IMR-90 (cell line): ENCODE data around the gene SEMA6A. TPM values are rescaled to one million over a fixed set of nuclear protein-coding genes. Genes with fewer than 3 reads are reported as not detected.

Source experiments
- ATAC-seq: fragments of 200-7000 bp; cut with Tn5 transposase; 2 replicates; pipeline ENCODE4 v1.9.1; 2020; ENCODE audit warnings: low read depth, mild to moderate bottlenecking, moderate library complexity
- BruUV-seq: library from RNA; stranded (reverse); fragments of 400-500 nt; replicated peaks from 2 replicates; lab custom pipeline; 2021; lab: Mats Ljungman, UMichigan
- CTCF ChIA-PET: fragments of 300-600 bp; formaldehyde crosslinking; extraction: SDS; loops from one replicate; lab custom pipeline; 2021; ENCODE audit warnings: antibody characterized with exemption; lab: Yijun Ruan, JAX
- POLR2A ChIA-PET: fragments of 300-600 bp; sonication (Branson Sonifier 250); formaldehyde crosslinking; loops from one replicate; lab custom pipeline; 2022; ENCODE audit warnings: antibody characterized with exemption; ENCODE audit not compliant: unreplicated experiment; lab: Charles Lee
- DNase-seq: peaks from one replicate; pipeline ENCODE4 v3.0.0; 2013
- H2AFZ ChIP-seq: replicated peaks from 2 replicates; pipeline ENCODE3; 2013; ENCODE audit warnings: low read length, mild to moderate bottlenecking; ENCODE audit not compliant: poor library complexity
- H2AK5ac ChIP-seq: 2 replicates; pipeline ENCODE4 v1.6.1; 2013; ENCODE audit warnings: low read depth, low read length, inconsistent platforms
- H2AK9ac ChIP-seq: replicated peaks from 2 replicates; pipeline ENCODE3; 2013; ENCODE audit warnings: mild to moderate bottlenecking, low read depth, low read length, moderate library complexity; ENCODE audit not compliant: poor library complexity
- H2BK120ac ChIP-seq: 2 replicates; pipeline ENCODE4 v1.6.1; 2013; ENCODE audit warnings: low read depth, low read length, inconsistent platforms
- H2BK15ac ChIP-seq: 3 replicates; pipeline ENCODE4 v1.6.1; 2013; ENCODE audit warnings: low read depth, low read length, inconsistent platforms
- H2BK20ac ChIP-seq: 2 replicates; pipeline ENCODE4 v1.6.1; 2013; ENCODE audit warnings: low read depth, mild to moderate bottlenecking, inconsistent platforms, low read length, moderate library complexity
- H2BK5ac ChIP-seq: 2 replicates; pipeline ENCODE4 v1.6.1; 2013; ENCODE audit warnings: mild to moderate bottlenecking, low read depth, low read length, inconsistent platforms; ENCODE audit not compliant: poor library complexity, severe bottlenecking
- H3K14ac ChIP-seq: replicated peaks from 2 replicates; pipeline ENCODE4 v1.6.1; 2013; ENCODE audit warnings: low read depth, low read length, inconsistent platforms
- H3K18ac ChIP-seq: 2 replicates; pipeline ENCODE4 v1.6.1; 2013; ENCODE audit warnings: low read depth, low read length, control low read depth
- H3K23ac ChIP-seq: 2 replicates; pipeline ENCODE4 v1.6.1; 2013; ENCODE audit warnings: low read depth, low read length, inconsistent platforms
- H3K27ac ChIP-seq: 2 replicates; pipeline ENCODE4 v1.5.1; 2013; ENCODE audit warnings: mild to moderate bottlenecking, control low read depth, low read length; ENCODE audit not compliant: insufficient read depth
- H3K27me3 ChIP-seq: 2 replicates; pipeline ENCODE4 v1.6.1; 2013; ENCODE audit warnings: low read length; ENCODE audit not compliant: control insufficient read depth, insufficient read depth
- H3K36me3 ChIP-seq: 2 replicates; pipeline ENCODE4 v1.6.1; 2013; ENCODE audit warnings: low read length, mixed read lengths; ENCODE audit not compliant: control insufficient read depth, insufficient read depth
- H3K4ac ChIP-seq: 2 replicates; pipeline ENCODE4 v1.6.1; 2013; ENCODE audit warnings: low read depth, low read length, inconsistent platforms
- H3K4me1 ChIP-seq: 2 replicates; pipeline ENCODE4 v1.6.1; 2013; ENCODE audit warnings: low read length, mixed read lengths; ENCODE audit not compliant: control insufficient read depth, insufficient read depth
- H3K4me2 ChIP-seq: 2 replicates; pipeline ENCODE4 v1.6.1; 2013; ENCODE audit warnings: low read depth, mild to moderate bottlenecking, control low read depth, low read length, moderate library complexity
- H3K4me3 ChIP-seq: 2 replicates; pipeline ENCODE4 v1.5.1; 2013; ENCODE audit warnings: low read depth, mild to moderate bottlenecking, control low read depth, low read length, moderate library complexity; ENCODE audit not compliant: insufficient read depth
- H3K56ac ChIP-seq: 2 replicates; pipeline ENCODE4 v1.6.1; 2013; ENCODE audit warnings: low read length, inconsistent platforms; ENCODE audit not compliant: insufficient read depth; ENCODE audit errors: extremely low read depth
- H3K79me1 ChIP-seq, 2 experiments: 2 replicates each; pipeline ENCODE4 v1.6.1; 2013; ENCODE audit warnings: low read length in 2 of 2, inconsistent platforms in 1 of 2, low read depth in 1 of 2
- H3K9ac ChIP-seq: 2 replicates; pipeline ENCODE4 v1.6.1; 2013; ENCODE audit warnings: low read depth, low read length, control low read depth
- H3K9me1 ChIP-seq: 2 replicates; pipeline ENCODE4 v1.6.1; 2013; ENCODE audit warnings: low read length, inconsistent platforms; ENCODE audit not compliant: insufficient read depth
- H3K9me3 ChIP-seq: 2 replicates; pipeline ENCODE4 v1.6.1; 2013; ENCODE audit warnings: low read length; ENCODE audit not compliant: control insufficient read depth, insufficient read depth
- H4K20me1 ChIP-seq: 2 replicates; pipeline ENCODE4 v1.6.1; 2013; ENCODE audit warnings: low read length, inconsistent platforms; ENCODE audit not compliant: insufficient read depth
- H4K5ac ChIP-seq: 2 replicates; pipeline ENCODE4 v1.6.1; 2013; ENCODE audit warnings: mild to moderate bottlenecking, low read depth, low read length, control low read depth
- H4K8ac ChIP-seq, 2 experiments: 2 replicates each; pipeline ENCODE4 v1.6.1; 2013; ENCODE audit warnings: low read depth in 2 of 2, low read length in 2 of 2, control low read depth in 1 of 2, inconsistent platforms in 1 of 2
- H4K91ac ChIP-seq: 2 replicates; pipeline ENCODE4 v1.6.1; 2013; ENCODE audit warnings: low read depth, low read length, inconsistent platforms; ENCODE audit not compliant: insufficient read depth
- CTCF ChIP-seq: conservative IDR thresholded peaks from 2 replicates; pipeline ENCODE4 v1.5.1; 2012; ENCODE audit warnings: mild to moderate bottlenecking, low read depth, low read length, improper control_type of control experiment
- SMC3 ChIP-seq: fragments of 150-350 bp; IDR thresholded peaks from 2 replicates; pipeline ENCODE4 v1.6.1; 2016; ENCODE audit warnings: low read depth, mild to moderate bottlenecking, antibody characterized with exemption, low read length, moderate library complexity
- WGBS, 2 experiments: methylation state at CpG; one replicate each; pipeline versions ENCODE4 v1.1.5 to v1.1.7; 2013; ENCODE audit warnings: missing lambda C conversion rate in 2 of 2; ENCODE audit not compliant: insufficient read length in 1 of 2; ENCODE audit errors: extremely low coverage in 2 of 2; 5-methylcytosine and 5-hydroxymethylcytosine counted together
- dilution Hi-C: fragments of 300-500 bp; cut with HindIII; formaldehyde crosslinking; loops from one replicate; pipeline ENCODE4 v1.14.3; 2018; ENCODE audit warnings: low sequenced_read_pairs; ENCODE audit not compliant: unreplicated experiment
- in situ Hi-C: fragments of 300-500 bp; cut with MboI; formaldehyde crosslinking; loops from 3 replicates; pipeline ENCODE4 v1.14.3; 2019; ENCODE audit warnings: low sequenced_read_pairs, inconsistent platforms, mixed read lengths
- intact Hi-C: fragments of 100-400 bp; cut with micrococcal nuclease; formaldehyde crosslinking; loops from 2 replicates; pipeline ENCODE4 v1.10.0; 2022
- polyA plus RNA-seq, 3 experiments: library from polyadenylated mRNA; depleted of rRNA; stranded (reverse); fragments of >200 nt; gene quantifications; 2 replicates each; pipeline ENCODE4 v1.2.3, GENCODE V29; 2012; ENCODE audit warnings: low replicate concordance in 1 of 3
- total RNA-seq: library from RNA; depleted of rRNA; stranded (reverse); fragments of >200 nt; gene quantifications from 2 replicates; pipeline ENCODE4 v1.2.3, GENCODE V29; 2012

The SEMA6A gene
- total and polyA plus RNA-seq, 2 of the 4 experiments (the other 2 are of a cell fraction): 0.27 to 0.36 TPM

- no peak overlapping the region for H3K18ac ChIP-seq
- H3K4me3 ChIP-seq: no peak overlapping the region
- H2AK5ac ChIP-seq: no peak overlapping the region
- no peak overlapping the region for H2AFZ ChIP-seq
- no peak for TF ChIP-seq CTCF
- no peak for TF ChIP-seq SMC3
- H3K79me1 ChIP-seq: no peaks in the 10 kb centered on the region
- dilution Hi-C loops: no loop called here
- no peak overlapping the region for H2BK120ac ChIP-seq
- no peak overlapping the region for H3K9ac ChIP-seq
- H3K9me1 ChIP-seq: no peaks in the 10 kb centered on the region
- H4K91ac ChIP-seq: no peak overlapping the region
- ATAC-seq (no peak), DNase-seq (no peak)
- 92% methylated on average over 2 of the region's 6 CpGs; no CpG with 5 or more reads in 1 of the 2 experiments for WGBS, 2 experiments
- CTCF ChIA-PET: no interaction called here
- intact Hi-C loops: no loop called here
- H4K20me1 ChIP-seq: no peaks in the 10 kb centered on the region
- no peak overlapping the region for H4K8ac ChIP-seq
- H3K9me3 ChIP-seq: no peaks in the 10 kb centered on the region
- peaks cover 7% of the 10 kb centered on the region for H3K27me3 ChIP-seq
- H3K4me2 ChIP-seq: no peak overlapping the region
- POLR2A ChIA-PET: no interaction called here
- H2BK15ac ChIP-seq: no peak overlapping the region
- H2BK20ac ChIP-seq: no peak overlapping the region
- no peak overlapping the region for H2BK5ac ChIP-seq
- H3K4ac ChIP-seq: no peak overlapping the region
- no peak overlapping the region for H3K14ac ChIP-seq
- H2AK9ac ChIP-seq: no peak overlapping the region
- BruUV-seq: no TSS peak
- H4K5ac ChIP-seq: no peak overlapping the region
- in situ Hi-C loops: no loop called here
- no peaks in the 10 kb centered on the region for H3K36me3 ChIP-seq
- H3K56ac ChIP-seq: no peak overlapping the region
- no peak overlapping the region for H3K23ac ChIP-seq
- H3K4me1 ChIP-seq: peaks cover 2% of the 10 kb centered on the region; the same call in 1 of the 2 replicates
- no peak overlapping the region for H3K27ac ChIP-seq
Measured at GRCh38 chr5:116508835-116509234, 65.8 kb downstream of the SEMA6A start.
